GM12878 (cell line): ENCODE measurements around the gene THOC5. TPM values are rescaled to one million over a fixed set of nuclear protein-coding genes. Genes with fewer than 3 reads are reported as not detected.

Source experiments
- ATAC-seq: fragments of 200-7000 bp; cut with Tn5 transposase; 3 replicates; pipeline ENCODE4 v1.9.1; 2020; ENCODE audit warnings: mild to moderate bottlenecking, moderate library complexity
- BruUV-seq: library from RNA; stranded (reverse); fragments of 400-500 nt; replicated peaks from 2 replicates; lab custom pipeline; 2021; lab: Mats Ljungman, UMichigan
- CTCF ChIA-PET: fragments of 300-600 bp; sonication (Branson Sonifier 250); formaldehyde crosslinking; extraction: SDS; loops from one replicate; lab custom pipeline; 2021; ENCODE audit warnings: inconsistent platforms; lab: Yijun Ruan, JAX
- POLR2A ChIA-PET: fragments of 350-600 bp; formaldehyde crosslinking; extraction: SDS; loops from one replicate; lab custom pipeline; 2021; ENCODE audit warnings: inconsistent platforms; lab: Charles Lee
- RAD21 ChIA-PET: fragments of 300-600 bp; sonication (Branson Sonifier 250); formaldehyde crosslinking; loops from one replicate; lab custom pipeline; 2023; ENCODE audit warnings: antibody characterized with exemption; ENCODE audit not compliant: unreplicated experiment; lab: Charles Lee
- SMC1A ChIA-PET: fragments of 300-600 bp; sonication (Branson Sonifier 250); formaldehyde crosslinking; loops from one replicate; lab custom pipeline; 2023; ENCODE audit not compliant: unreplicated experiment, uncharacterized antibody; lab: Charles Lee
- DNase-seq: peaks from one replicate; pipeline ENCODE4 v3.0.0-alpha.2; 2011; ENCODE audit warnings: low read depth, low spot score
- FAIRE-seq: peaks from 3 replicates; lab custom pipeline; 2011; peaks lifted over from hg19 to GRCh38; lab: Jason Lieb, UNC
- H2AFZ ChIP-seq: 2 replicates; pipeline ENCODE4 v1.6.0; 2011; ENCODE audit warnings: low read depth, low read length, control low read depth; ENCODE audit not compliant: control insufficient read depth
- H3K27ac ChIP-seq: 2 replicates; pipeline ENCODE4 v1.5.1; 2011; ENCODE audit warnings: control low read depth; ENCODE audit not compliant: control insufficient read depth, insufficient read depth
- H3K27me3 ChIP-seq, 2 experiments: replicated peaks in 1 of 2; 2 replicates each; pipeline versions ENCODE4 v1.6.0 to v1.6.1; 2011; ENCODE audit warnings: low read length in 1 of 2; ENCODE audit not compliant: control insufficient read depth in 2 of 2, insufficient read depth in 2 of 2
- H3K36me3 ChIP-seq, 2 experiments: 2 replicates each; pipeline ENCODE4 v1.5.1; 2011; ENCODE audit warnings: low read length in 1 of 2; ENCODE audit not compliant: control insufficient read depth in 2 of 2, insufficient read depth in 2 of 2
- H3K4me1 ChIP-seq: 2 replicates; pipeline ENCODE4 v1.6.1; 2011; ENCODE audit warnings: mild to moderate bottlenecking, low read length, moderate library complexity, mixed read lengths; ENCODE audit not compliant: control insufficient read depth, insufficient read depth
- H3K4me2 ChIP-seq: 2 replicates; pipeline ENCODE4 v1.6.0; 2011; ENCODE audit warnings: control low read depth; ENCODE audit not compliant: control insufficient read depth, insufficient read depth
- H3K4me3 ChIP-seq: fragments of 200-600 bp; sonication (generic); 2 replicates; pipeline ENCODE4 v1.5.1; 2016
- H3K79me2 ChIP-seq: 2 replicates; pipeline ENCODE4 v1.6.0; 2011; ENCODE audit warnings: low read length; ENCODE audit not compliant: control insufficient read depth, insufficient read depth
- H3K9ac ChIP-seq: 2 replicates; pipeline ENCODE4 v1.8.0; 2011; ENCODE audit warnings: low read length, control low read depth, mixed read lengths; ENCODE audit not compliant: control insufficient read depth, insufficient read depth
- H3K9me3 ChIP-seq: replicated peaks from 3 replicates; pipeline ENCODE4 v1.5.1; 2011; ENCODE audit warnings: mild to moderate bottlenecking, low read length; ENCODE audit not compliant: control insufficient read depth, insufficient read depth
- H4K20me1 ChIP-seq: 2 replicates; pipeline ENCODE4 v1.6.0; 2011; ENCODE audit not compliant: control insufficient read depth, insufficient read depth
- BCL11A ChIP-seq: IDR thresholded peaks from 2 replicates; pipeline ENCODE4 v1.6.1; 2011; ENCODE audit warnings: low read depth, low read length
- CEBPZ ChIP-seq: fragments of 150-350 bp; IDR thresholded peaks from 2 replicates; pipeline ENCODE4 v1.6.1; 2016; ENCODE audit warnings: low read depth, low read length
- CREB1 ChIP-seq: IDR thresholded peaks from 2 replicates; pipeline ENCODE4 v1.6.1; 2012; ENCODE audit warnings: low read depth, mild to moderate bottlenecking, inconsistent platforms
- IKZF1 ChIP-seq: fragments of 450-650 bp; conservative IDR thresholded peaks from 2 replicates; pipeline ENCODE4 v1.6.1; 2017; ENCODE audit warnings: antibody characterized with exemption, mild to moderate bottlenecking
- NFXL1 ChIP-seq: fragments of 450-650 bp; IDR thresholded peaks from 2 replicates; pipeline ENCODE4 v1.6.1; 2017; ENCODE audit warnings: antibody characterized with exemption, mild to moderate bottlenecking, borderline replicate concordance
- SUPT20H ChIP-seq: IDR thresholded peaks from 2 replicates; pipeline ENCODE4 v1.6.1; 2011; ENCODE audit warnings: low read depth, mild to moderate bottlenecking, low read length, moderate library complexity, borderline replicate concordance; ENCODE audit not compliant: control insufficient read depth
- WGBS: methylation state at CpG from one replicate; pipeline ENCODE4 v1.1.6; 2016; ENCODE audit warnings: low lambda C conversion rate; ENCODE audit not compliant: insufficient replicate concordance, insufficient coverage; ENCODE audit errors: missing lambda C conversion rate; 5-methylcytosine and 5-hydroxymethylcytosine counted together
- in situ Hi-C: fragments of 300-500 bp; cut with MboI; formaldehyde crosslinking; loops from 9 replicates; pipeline ENCODE4 v1.14.3; 2018; ENCODE audit warnings: mixed read lengths
- intact Hi-C: fragments of 100-400 bp; cut with micrococcal nuclease; formaldehyde crosslinking; loops from one replicate; pipeline ENCODE4 v1.14.2; 2022; ENCODE audit not compliant: unreplicated experiment
- polyA plus RNA-seq, 11 experiments: library from polyadenylated mRNA; depleted of rRNA in 4 of 11; unstranded in 6 of 11; stranded (reverse) in 5 of 11; fragments of >200 nt; fragmentation: Nextera tagmentation in 4 of 11; fragmentation: Illumina TruSeq in 1 of 11; extraction: Ambion mirVana in 4 of 11; extraction: Trizol in 1 of 11; gene quantifications; 1 replicate in 1 of 11; 2 replicates in 10 of 11; pipeline versions ENCODE4 v1.2.1 to v1.2.3, GENCODE V29; 2011 to 2016; ENCODE audit warnings: inconsistent platforms in 2 of 11, missing spikeins in 2 of 11, low read depth in 1 of 11
- total RNA-seq, 4 experiments: library from RNA; depleted of rRNA in 3 of 4; stranded (reverse); fragments of >200 nt in 3 of 4; fragmentation: Illumina TruSeq in 1 of 4; extraction: Trizol in 1 of 4; gene quantifications; 2 replicates each; pipeline versions ENCODE4 v1.2.1 to v1.2.3, GENCODE V29; 2013 to 2021
- TF ChIP-seq, protein P1 (sequence below): fragments of 450-650 bp; IDR thresholded peaks from 2 replicates; pipeline ENCODE4 v1.6.1; 2016; ENCODE audit warnings: mild to moderate bottlenecking
- TF ChIP-seq, protein P2 (sequence below): fragments of 450-650 bp; IDR thresholded peaks from 2 replicates; pipeline ENCODE4 v1.6.1; 2016; ENCODE audit warnings: mild to moderate bottlenecking
- TF ChIP-seq, protein P3 (sequence below): fragments of 450-650 bp; IDR thresholded peaks from 2 replicates; pipeline ENCODE4 v1.6.1; 2017; ENCODE audit warnings: borderline replicate concordance

The THOC5 gene
- total and polyA plus RNA-seq, 10 of the 15 experiments (the other 5 are each of a cell fraction or from before 2014, with no cell fraction given) = 20.9 to 44.9 (median 31.4) TPM

DNA sequence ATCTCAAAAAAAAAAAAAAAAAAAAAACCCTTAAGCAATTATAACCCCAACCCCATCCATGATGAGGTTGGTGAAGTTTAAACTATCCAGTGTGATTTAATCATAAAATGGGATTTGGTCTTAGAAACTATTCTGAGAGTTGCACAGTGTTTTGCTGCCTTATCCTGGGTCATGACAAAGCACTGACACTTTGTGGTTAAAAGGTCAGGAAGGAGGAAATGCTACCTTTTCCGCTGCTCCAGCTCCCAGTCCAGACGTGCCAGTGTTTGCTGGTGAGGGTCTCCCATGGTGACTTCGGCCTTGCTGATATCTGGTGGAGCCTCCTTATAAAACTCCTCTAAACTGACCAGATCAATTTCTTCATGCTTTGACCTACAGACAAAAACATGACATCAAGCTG is 14.5 kb downstream of the THOC5 start:
- intact Hi-C loops (no loop called here), in situ Hi-C loops (no loop called here)
- ChIA-PET RAD21 (no interaction called here), POLR2A (no interaction called here), SMC1A (no interaction called here), CTCF (no interaction called here)
- Histone ChIP-seq H3K9ac (no peak overlapping the region), H3K27ac (no peak overlapping the region), H3K27me3 (no peaks in the 10 kb centered on the region), H3K4me2 (no peak overlapping the region), H3K79me2 (no peaks in the 10 kb centered on the region), H3K4me3 (no peak overlapping the region), H3K36me3 (peaks cover 7 to 25% of the 10 kb centered on the region in 2 experiments), H4K20me1 (no peaks in the 10 kb centered on the region; the same call in 1 of the 2 replicates), H3K9me3 (no peaks in the 10 kb centered on the region), H2AFZ (no peak overlapping the region), H3K4me1 (no peaks in the 10 kb centered on the region)
- no peak for FAIRE-seq
- BruUV-seq = no TSS peak
- no peak for ATAC-seq
- TF ChIP-seq BCL11A = no peak
- no peak for TF ChIP-seq CREB1
- no peak for DNase-seq
- 100% methylated on average over 3 of the region's 3 CpGs for WGBS

DNA sequence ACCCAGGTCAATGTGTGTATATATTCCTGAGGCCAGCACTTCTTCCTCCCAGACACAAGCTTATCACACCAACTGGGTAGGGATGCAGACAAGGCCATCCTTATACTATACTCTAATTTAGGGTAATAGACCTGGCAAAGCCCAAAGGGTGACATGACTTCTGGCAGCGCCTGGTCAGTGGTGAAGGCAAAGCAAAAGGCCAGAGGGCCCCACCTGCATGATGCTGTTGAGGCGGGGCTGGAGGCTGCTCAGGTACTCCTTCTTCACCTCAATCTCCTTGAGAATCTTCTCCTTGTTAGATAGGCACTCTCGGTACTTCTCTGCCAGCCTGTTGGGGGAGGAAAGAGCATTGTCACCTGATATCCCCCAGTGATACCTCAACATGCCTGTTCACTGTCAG is 17.1 kb downstream of the THOC5 start:
- no peaks in the 10 kb centered on the region for H3K79me2 ChIP-seq
- H3K27ac ChIP-seq = no peak overlapping the region
- CTCF ChIA-PET = no interaction called here
- no peak overlapping the region for H3K4me2 ChIP-seq
- ATAC-seq (no peak), FAIRE-seq (no peak), DNase-seq (no peak)
- no peak overlapping the region for H3K9ac ChIP-seq
- no peaks in the 10 kb centered on the region for H3K4me1 ChIP-seq
- WGBS = 98% methylated on average over 3 of the region's 3 CpGs
- POLR2A ChIA-PET = interaction anchor here (0.5 kb wide), 1 partner anchor 89 kb away, joined by 10 read pairs; no protein-coding TSS in a partner anchor
- intact Hi-C loops (no loop called here), in situ Hi-C loops (no loop called here)
- H3K9me3 ChIP-seq = no peaks in the 10 kb centered on the region
- no peaks in the 10 kb centered on the region for H4K20me1 ChIP-seq
- RAD21 ChIA-PET = no interaction called here
- no peak overlapping the region for H3K4me3 ChIP-seq
- no peak overlapping the region for H2AFZ ChIP-seq
- peaks cover 11 to 29% of the 10 kb centered on the region in 2 experiments for H3K36me3 ChIP-seq
- SMC1A ChIA-PET = interaction anchor here (0.9 to 1.3 kb wide), 2 partner anchors 9 to 12 kb away, joined by 3 read pairs; no protein-coding TSS in a partner anchor
- H3K27me3 ChIP-seq = no peaks in the 10 kb centered on the region
- no TSS peak for BruUV-seq
- TF ChIP-seq CEBPZ (no peak), IKZF1 (no peak), SUPT20H (no peak), NFXL1 (no peak)
- TF ChIP-seq, protein P1, sequence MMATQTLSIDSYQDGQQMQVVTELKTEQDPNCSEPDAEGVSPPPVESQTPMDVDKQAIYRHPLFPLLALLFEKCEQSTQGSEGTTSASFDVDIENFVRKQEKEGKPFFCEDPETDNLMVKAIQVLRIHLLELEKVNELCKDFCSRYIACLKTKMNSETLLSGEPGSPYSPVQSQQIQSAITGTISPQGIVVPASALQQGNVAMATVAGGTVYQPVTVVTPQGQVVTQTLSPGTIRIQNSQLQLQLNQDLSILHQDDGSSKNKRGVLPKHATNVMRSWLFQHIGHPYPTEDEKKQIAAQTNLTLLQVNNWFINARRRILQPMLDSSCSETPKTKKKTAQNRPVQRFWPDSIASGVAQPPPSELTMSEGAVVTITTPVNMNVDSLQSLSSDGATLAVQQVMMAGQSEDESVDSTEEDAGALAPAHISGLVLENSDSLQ = no peak
- TF ChIP-seq, protein P2, sequence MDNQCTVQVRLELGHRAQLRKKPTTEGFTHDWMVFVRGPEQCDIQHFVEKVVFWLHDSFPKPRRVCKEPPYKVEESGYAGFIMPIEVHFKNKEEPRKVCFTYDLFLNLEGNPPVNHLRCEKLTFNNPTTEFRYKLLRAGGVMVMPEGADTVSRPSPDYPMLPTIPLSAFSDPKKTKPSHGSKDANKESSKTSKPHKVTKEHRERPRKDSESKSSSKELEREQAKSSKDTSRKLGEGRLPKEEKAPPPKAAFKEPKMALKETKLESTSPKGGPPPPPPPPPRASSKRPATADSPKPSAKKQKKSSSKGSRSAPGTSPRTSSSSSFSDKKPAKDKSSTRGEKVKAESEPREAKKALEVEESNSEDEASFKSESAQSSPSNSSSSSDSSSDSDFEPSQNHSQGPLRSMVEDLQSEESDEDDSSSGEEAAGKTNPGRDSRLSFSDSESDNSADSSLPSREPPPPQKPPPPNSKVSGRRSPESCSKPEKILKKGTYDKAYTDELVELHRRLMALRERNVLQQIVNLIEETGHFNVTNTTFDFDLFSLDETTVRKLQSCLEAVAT = no peak
- TF ChIP-seq, protein P3, sequence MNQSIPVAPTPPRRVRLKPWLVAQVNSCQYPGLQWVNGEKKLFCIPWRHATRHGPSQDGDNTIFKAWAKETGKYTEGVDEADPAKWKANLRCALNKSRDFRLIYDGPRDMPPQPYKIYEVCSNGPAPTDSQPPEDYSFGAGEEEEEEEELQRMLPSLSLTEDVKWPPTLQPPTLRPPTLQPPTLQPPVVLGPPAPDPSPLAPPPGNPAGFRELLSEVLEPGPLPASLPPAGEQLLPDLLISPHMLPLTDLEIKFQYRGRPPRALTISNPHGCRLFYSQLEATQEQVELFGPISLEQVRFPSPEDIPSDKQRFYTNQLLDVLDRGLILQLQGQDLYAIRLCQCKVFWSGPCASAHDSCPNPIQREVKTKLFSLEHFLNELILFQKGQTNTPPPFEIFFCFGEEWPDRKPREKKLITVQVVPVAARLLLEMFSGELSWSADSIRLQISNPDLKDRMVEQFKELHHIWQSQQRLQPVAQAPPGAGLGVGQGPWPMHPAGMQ = no peak
